Measurements from ENCODE around the gene CNTN4.

Gene CNTN4

GRCh38 chr3:3068358-3068881, 969.8 kb downstream of the CNTN4 start:
- H3K4me3 ChIP-seq (ENCODE audit: low read depth, low read length), result no peak overlapping the region
- no peak for TF ChIP-seq CTCF (conservative IDR thresholded peaks at IDR 0.05; ENCODE audit: low read depth, low read length)
- DNase-seq (ENCODE audit: low read depth), result no peak

- no peak overlapping the region for H3K4me3 ChIP-seq (ENCODE audit: low read depth, low read length)
- DNase-seq (ENCODE audit: low read depth), result no peak
- TF ChIP-seq CTCF (conservative IDR thresholded peaks at IDR 0.05; ENCODE audit: low read depth, low read length), result no peak
Observed at GRCh38 chr3:3069723-3070122, 971.1 kb downstream of the CNTN4 start.

- no peak for TF ChIP-seq CTCF (conservative IDR thresholded peaks at IDR 0.05; ENCODE audit: low read depth, low read length)
- no peak overlapping the region for H3K4me3 ChIP-seq (ENCODE audit: low read depth, low read length)
- no peak for DNase-seq (ENCODE audit: low read depth)
Observed at GRCh38 chr3:3071136-3071535, 972.5 kb downstream of the CNTN4 start.

- no peak for TF ChIP-seq CTCF (conservative IDR thresholded peaks at IDR 0.05; ENCODE audit: low read depth, low read length)
- no peak for DNase-seq (ENCODE audit: low read depth)
- H3K4me3 ChIP-seq (ENCODE audit: low read depth, low read length), result no peak overlapping the region
Observed at GRCh38 chr3:3074551-3075257, 976.0 kb downstream of the CNTN4 start.

DNA sequence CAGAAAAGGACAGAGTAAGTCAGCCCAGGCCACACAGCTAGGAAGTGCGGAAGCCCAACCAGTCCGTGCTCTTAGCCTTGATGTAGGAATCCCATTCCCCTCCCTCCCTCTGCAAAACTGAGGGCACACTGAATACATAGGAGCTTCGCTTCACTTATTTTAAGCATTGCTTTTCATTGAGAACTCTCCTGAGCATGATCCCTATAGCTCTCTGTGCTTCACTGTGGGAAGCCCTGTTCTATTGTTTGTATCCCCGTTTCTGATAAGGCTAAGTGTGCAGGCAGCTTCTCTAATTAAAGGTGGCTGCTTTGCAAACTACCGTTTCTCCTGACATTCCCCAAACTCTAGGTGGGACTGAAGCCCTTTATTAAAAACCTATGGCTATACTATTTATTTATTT, 981.6 kb downstream of the CNTN4 start:
- no peak for TF ChIP-seq CTCF (conservative IDR thresholded peaks at IDR 0.05; ENCODE audit: low read depth, low read length)

GRCh38 chr3:3081381-3082233, 982.9 kb downstream of the CNTN4 start:
- DNase-seq (ENCODE audit: low read depth), result no peak
- no peak overlapping the region for H3K4me3 ChIP-seq (ENCODE audit: low read depth, low read length)
- TF ChIP-seq CTCF (conservative IDR thresholded peaks at IDR 0.05; ENCODE audit: low read depth, low read length), result no peak

More for the DNA sequence above, 981.6 kb downstream of the CNTN4 start:
- no peak for DNase-seq (ENCODE audit: low read depth)
- no peak overlapping the region for H3K4me3 ChIP-seq (ENCODE audit: low read depth, low read length)

All from choroid plexus epithelial cell (primary cell).